H9 (cell line): ENCODE measurements around the gene RO60. TPM values are rescaled to one million over a fixed set of nuclear protein-coding genes. Genes with fewer than 3 reads are reported as not detected.

Source experiments
- DNase-seq: peaks from one replicate; pipeline ENCODE4 v3.0.0-alpha.2; 2017
- H2AFZ ChIP-seq: one replicate; pipeline ENCODE4 v1.6.1; 2013; ENCODE audit warnings: mild to moderate bottlenecking, low read length, control low read depth, moderate library complexity
- H2AK5ac ChIP-seq: 2 replicates; pipeline ENCODE4 v1.6.1; 2013; ENCODE audit warnings: low read length, control low read depth, mixed read lengths; ENCODE audit not compliant: insufficient read length
- H2BK120ac ChIP-seq: one replicate; pipeline ENCODE4 v1.6.1; 2013; ENCODE audit warnings: low read depth, mild to moderate bottlenecking, low read length, control low read depth, inconsistent platforms; ENCODE audit not compliant: poor library complexity, severe bottlenecking
- H2BK12ac ChIP-seq: 2 replicates; pipeline ENCODE4 v1.6.1; 2013; ENCODE audit warnings: low read length, control low read depth, mixed read lengths, low read depth; ENCODE audit not compliant: insufficient read length
- H2BK15ac ChIP-seq: 2 replicates; pipeline ENCODE4 v1.6.1; 2013; ENCODE audit warnings: low read depth, low read length, control low read depth
- H2BK20ac ChIP-seq: one replicate; pipeline ENCODE4 v1.6.1; 2013; ENCODE audit warnings: low read depth, mild to moderate bottlenecking, low read length, control low read depth, inconsistent platforms; ENCODE audit not compliant: poor library complexity, severe bottlenecking
- H2BK5ac ChIP-seq: 2 replicates; pipeline ENCODE4 v1.6.1; 2013; ENCODE audit warnings: low read length, control low read depth, mixed read lengths; ENCODE audit not compliant: insufficient read length
- H3K14ac ChIP-seq: 2 replicates; pipeline ENCODE4 v1.6.1; 2013; ENCODE audit warnings: low read length, control low read depth; ENCODE audit not compliant: insufficient read depth
- H3K18ac ChIP-seq: 2 replicates; pipeline ENCODE4 v1.6.1; 2013; ENCODE audit warnings: low read depth, mild to moderate bottlenecking, mixed read lengths, low read length, control low read depth; ENCODE audit not compliant: insufficient read length
- H3K23ac ChIP-seq: 2 replicates; pipeline ENCODE4 v1.6.1; 2013; ENCODE audit warnings: low read length, control low read depth, mixed read lengths, low read depth; ENCODE audit not compliant: insufficient read length
- H3K23me2 ChIP-seq: 2 replicates; pipeline ENCODE4 v1.6.1; 2013; ENCODE audit warnings: low read depth, mild to moderate bottlenecking, mixed read lengths, low read length, control low read depth; ENCODE audit not compliant: insufficient read length, poor library complexity, severe bottlenecking
- H3K27ac ChIP-seq: 2 replicates; pipeline ENCODE4 v1.5.1; 2013; ENCODE audit warnings: low read length, control low read depth, mixed read lengths, low read depth; ENCODE audit not compliant: insufficient read length
- H3K27me3 ChIP-seq: 2 replicates; pipeline ENCODE4 v1.6.1; 2013; ENCODE audit warnings: low read length, control low read depth, inconsistent platforms; ENCODE audit not compliant: insufficient read depth
- H3K4ac ChIP-seq: 2 replicates; pipeline ENCODE4 v1.6.1; 2013; ENCODE audit warnings: low read depth, mild to moderate bottlenecking, control low read depth, inconsistent platforms, low read length, moderate library complexity
- H3K4me1 ChIP-seq: 2 replicates; pipeline ENCODE4 v1.6.1; 2013; ENCODE audit warnings: low read length, control low read depth, inconsistent platforms; ENCODE audit not compliant: insufficient read depth
- H3K4me2 ChIP-seq: 2 replicates; pipeline ENCODE4 v1.6.1; 2013; ENCODE audit warnings: low read length, control low read depth, mixed read lengths; ENCODE audit not compliant: insufficient read length, insufficient read depth
- H3K56ac ChIP-seq: 2 replicates; pipeline ENCODE4 v1.6.1; 2013; ENCODE audit warnings: low read depth, mild to moderate bottlenecking, mixed read lengths, low read length, control low read depth; ENCODE audit not compliant: insufficient read length
- H3K79me1 ChIP-seq: 2 replicates; pipeline ENCODE4 v1.6.1; 2013; ENCODE audit warnings: low read depth, mild to moderate bottlenecking, moderate library complexity, low read length, control low read depth, inconsistent platforms; ENCODE audit not compliant: insufficient read depth, poor library complexity, severe bottlenecking
- H3K79me2 ChIP-seq: 2 replicates; pipeline ENCODE4 v1.6.1; 2013; ENCODE audit warnings: low read length, control low read depth, inconsistent platforms; ENCODE audit not compliant: insufficient read depth
- H3K9ac ChIP-seq: 2 replicates; pipeline ENCODE4 v1.6.1; 2013; ENCODE audit warnings: low read length, control low read depth, mixed read lengths; ENCODE audit not compliant: insufficient read length; ENCODE audit errors: extremely low read depth
- H3K9me3 ChIP-seq: one replicate; pipeline ENCODE4 v1.6.1; 2013; ENCODE audit warnings: low read depth, low read length, inconsistent platforms; ENCODE audit not compliant: control insufficient read depth
- H3T11ph ChIP-seq: one replicate; pipeline ENCODE4 v1.6.1; 2013; ENCODE audit warnings: mild to moderate bottlenecking, low read length, control low read depth, inconsistent platforms
- H4K20me1 ChIP-seq: one replicate; pipeline ENCODE4 v1.6.1; 2013; ENCODE audit not compliant: control insufficient read depth, insufficient read length, insufficient read depth
- H4K5ac ChIP-seq: 2 replicates; pipeline ENCODE4 v1.6.1; 2013; ENCODE audit warnings: low read depth, mild to moderate bottlenecking, mixed read lengths, low read length, control low read depth; ENCODE audit not compliant: insufficient read length
- H4K8ac ChIP-seq: replicated peaks from 2 replicates; pipeline ENCODE4 v1.6.1; 2013; ENCODE audit warnings: low read length, control low read depth, mixed read lengths, low read depth; ENCODE audit not compliant: insufficient read length
- H4K91ac ChIP-seq: 2 replicates; pipeline ENCODE4 v1.6.1; 2013; ENCODE audit warnings: low read depth, mild to moderate bottlenecking, moderate library complexity, mixed read lengths, low read length, control low read depth; ENCODE audit not compliant: insufficient read length
- H3K27ac Mint-ChIP-seq, 3 experiments: 2 replicates in 2 of 3; 3 replicates in 1 of 3; pipeline ENCODE4 v1.8.0; 2020 to 2021; ENCODE audit warnings: mixed read lengths in 3 of 3, mild to moderate bottlenecking in 1 of 3, moderate library complexity in 1 of 3
- H3K27me3 Mint-ChIP-seq: 2 replicates; pipeline ENCODE4 v1.8.0; 2021; ENCODE audit warnings: low read depth, mild to moderate bottlenecking, moderate library complexity, mixed read lengths
- H3K36me3 Mint-ChIP-seq, 3 experiments: 2 replicates in 2 of 3; 3 replicates in 1 of 3; pipeline ENCODE4 v1.8.0; 2020 to 2021; ENCODE audit warnings: low read depth in 3 of 3, mixed read lengths in 3 of 3; ENCODE audit not compliant: insufficient read depth in 1 of 3
- H3K4me1 Mint-ChIP-seq, 2 experiments: 2 replicates each; pipeline ENCODE4 v1.8.0; 2020; ENCODE audit warnings: mixed read lengths in 2 of 2
- H3K4me3 Mint-ChIP-seq, 2 experiments: 2 replicates in 1 of 2; 3 replicates in 1 of 2; pipeline ENCODE4 v1.8.0; 2020 to 2021; ENCODE audit warnings: mild to moderate bottlenecking in 2 of 2, mixed read lengths in 2 of 2, moderate library complexity in 1 of 2
- H3K9me3 Mint-ChIP-seq, 2 experiments: 2 replicates in 1 of 2; 3 replicates in 1 of 2; pipeline ENCODE4 v1.8.0; 2020; ENCODE audit warnings: mild to moderate bottlenecking in 2 of 2, mixed read lengths in 2 of 2, moderate library complexity in 1 of 2
- WGBS: extraction: QIAGEN DNeasy Blood & Tissue Kit; methylation state at CpG from one replicate; pipeline ENCODE4 v1.1.7; 2013; ENCODE audit warnings: missing lambda C conversion rate, low lambda C conversion rate, mixed read lengths; ENCODE audit not compliant: insufficient read length; ENCODE audit errors: extremely low coverage; 5-methylcytosine and 5-hydroxymethylcytosine counted together
- total RNA-seq: library from RNA; stranded (reverse); gene quantifications from 2 replicates; pipeline ENCODE4 v1.2.1, GENCODE V29; 2021
- TF ChIP-seq, protein P1 (sequence below): fragments of 200-600 bp; sonication (generic); conservative IDR thresholded peaks from 3 replicates; pipeline ENCODE4 v1.8.0; 2021; ENCODE audit warnings: antibody characterized with exemption, mild to moderate bottlenecking

RO60 gene
- total RNA-seq, 1 experiment from 2014 or later: 84.7 TPM

DNA sequence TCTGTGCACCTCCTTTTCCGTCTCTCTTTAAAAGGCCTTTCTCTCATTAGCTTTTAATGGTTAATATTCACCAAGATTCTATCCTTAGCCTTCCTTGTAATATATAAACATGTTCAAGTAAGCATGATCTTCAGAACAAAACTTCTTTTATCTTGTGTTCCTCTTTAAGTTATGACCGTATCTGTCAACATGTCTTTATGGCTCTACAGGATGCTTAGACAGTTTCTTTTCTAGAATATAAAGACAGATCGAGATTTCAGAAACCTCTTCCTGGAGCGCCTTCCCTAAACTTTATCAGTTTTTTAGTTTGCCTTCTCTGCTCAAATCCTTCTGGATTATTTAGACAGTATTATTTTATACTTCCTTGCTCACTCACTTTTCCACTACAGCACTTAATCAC lies 7.2 kb downstream of the RO60 start:
- Mint-ChIP-seq H3K27me3 (no peaks in the 10 kb centered on the region), H3K9me3 (0 out of 5 replicates have a peak, but pooled peaks cover 0 to 3% of the 10 kb centered on the region in 2 experiments), H3K4me3 (no peak overlapping the region), H3K4me1 (peaks cover 9% of the 10 kb centered on the region in 2 experiments; a peak in 3 of 4 replicates), H3K36me3 (peaks cover 0 to 10% (median 6%) of the 10 kb centered on the region in 3 experiments; a peak in 6 of 7 replicates), H3K27ac (peak overlapping the region in 2 of 3 experiments; percentile 8 to 26; a peak in 2 of 7 replicates)
- H2AFZ ChIP-seq: no peak overlapping the region
- no peak overlapping the region for H4K5ac ChIP-seq
- no peak overlapping the region for H4K91ac ChIP-seq
- no peaks in the 10 kb centered on the region; the same call in 1 of the 2 replicates for H3K4me1 ChIP-seq
- no peaks in the 10 kb centered on the region for H3K23me2 ChIP-seq
- H3K18ac ChIP-seq: no peak overlapping the region
- no peaks in the 10 kb centered on the region for H3K27me3 ChIP-seq
- no peak overlapping the region for H3K14ac ChIP-seq
- no peak overlapping the region for H2BK5ac ChIP-seq
- no peak overlapping the region for H3K23ac ChIP-seq
- peaks cover 2% of the 10 kb centered on the region for H3K79me1 ChIP-seq
- no peak overlapping the region for H2BK15ac ChIP-seq
- no peak overlapping the region for H3K27ac ChIP-seq
- no CpG with 5 or more reads among the region's 4 CpGs for WGBS
- peaks cover 17% of the 10 kb centered on the region; the same call in 1 of the 2 replicates for H3K79me2 ChIP-seq
- H2BK20ac ChIP-seq: no peak overlapping the region
- H4K20me1 ChIP-seq: no peaks in the 10 kb centered on the region
- H3T11ph ChIP-seq: no peak overlapping the region
- TF ChIP-seq, protein P1, sequence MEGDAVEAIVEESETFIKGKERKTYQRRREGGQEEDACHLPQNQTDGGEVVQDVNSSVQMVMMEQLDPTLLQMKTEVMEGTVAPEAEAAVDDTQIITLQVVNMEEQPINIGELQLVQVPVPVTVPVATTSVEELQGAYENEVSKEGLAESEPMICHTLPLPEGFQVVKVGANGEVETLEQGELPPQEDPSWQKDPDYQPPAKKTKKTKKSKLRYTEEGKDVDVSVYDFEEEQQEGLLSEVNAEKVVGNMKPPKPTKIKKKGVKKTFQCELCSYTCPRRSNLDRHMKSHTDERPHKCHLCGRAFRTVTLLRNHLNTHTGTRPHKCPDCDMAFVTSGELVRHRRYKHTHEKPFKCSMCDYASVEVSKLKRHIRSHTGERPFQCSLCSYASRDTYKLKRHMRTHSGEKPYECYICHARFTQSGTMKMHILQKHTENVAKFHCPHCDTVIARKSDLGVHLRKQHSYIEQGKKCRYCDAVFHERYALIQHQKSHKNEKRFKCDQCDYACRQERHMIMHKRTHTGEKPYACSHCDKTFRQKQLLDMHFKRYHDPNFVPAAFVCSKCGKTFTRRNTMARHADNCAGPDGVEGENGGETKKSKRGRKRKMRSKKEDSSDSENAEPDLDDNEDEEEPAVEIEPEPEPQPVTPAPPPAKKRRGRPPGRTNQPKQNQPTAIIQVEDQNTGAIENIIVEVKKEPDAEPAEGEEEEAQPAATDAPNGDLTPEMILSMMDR: no peak
- DNase-seq: no peak
- H3K4ac ChIP-seq: no peak overlapping the region
- no peak overlapping the region for H4K8ac ChIP-seq
- no peak overlapping the region for H2BK12ac ChIP-seq
- H3K4me2 ChIP-seq: no peak overlapping the region
- H2BK120ac ChIP-seq: no peak overlapping the region
- H3K56ac ChIP-seq: no peak overlapping the region
- no peak overlapping the region for H3K9ac ChIP-seq
- no peaks in the 10 kb centered on the region for H3K9me3 ChIP-seq
- H2AK5ac ChIP-seq: no peak overlapping the region
